Cardiac muscle cell (in vitro differentiated cells and primary cell): ENCODE measurements around the gene CFAP77. TPM values are rescaled to one million over a fixed set of nuclear protein-coding genes. Genes with fewer than 3 reads are reported as not detected.

Experiments used
- DNase-seq, 2 donors: peaks; one replicate each; pipeline versions ENCODE4 v3.0.0 to v3.0.0-alpha.2; 2010 to 2017; ENCODE audit warnings: low read depth in 1 of 2, low spot score in 1 of 2
- H3K27ac ChIP-seq: fragments of 200-600 bp; sonication (generic); 2 replicates; pipeline ENCODE4 v1.5.1; 2016
- H3K27me3 ChIP-seq: fragments of 200-600 bp; sonication (generic); 2 replicates; pipeline ENCODE4 v1.6.0; 2016; ENCODE audit warnings: control low read depth
- H3K36me3 ChIP-seq: fragments of 200-600 bp; sonication (generic); 2 replicates; pipeline ENCODE4 v1.5.1; 2016; ENCODE audit warnings: control low read depth
- H3K4me1 ChIP-seq: fragments of 200-600 bp; sonication (generic); 2 replicates; pipeline ENCODE4 v1.8.1; 2017; ENCODE audit warnings: low read depth, mild to moderate bottlenecking, mixed run types
- H3K4me3 ChIP-seq: fragments of 200-600 bp; sonication (generic); 2 replicates; pipeline ENCODE4 v1.5.1; 2016; ENCODE audit warnings: mild to moderate bottlenecking
- H3K9me3 ChIP-seq: fragments of 200-600 bp; sonication (generic); 2 replicates; pipeline ENCODE4 v1.5.1; 2017; ENCODE audit warnings: low read depth, mild to moderate bottlenecking, control low read depth
- polyA plus RNA-seq: library from polyadenylated mRNA; unstranded; fragments of >200 nt; fragmentation: Nextera tagmentation; extraction: Ambion mirVana; gene quantifications from 2 replicates; pipeline ENCODE4 v1.2.1, GENCODE V29; 2016
- total RNA-seq: library from RNA; depleted of rRNA; stranded (reverse); fragments of >200 nt; gene quantifications from 2 replicates; pipeline ENCODE4 v1.2.3, GENCODE V29; 2016
- TF ChIP-seq, protein P1 (sequence below): IDR thresholded peaks from 2 replicates; pipeline ENCODE4 v1.5.1; 2012; ENCODE audit warnings: low read depth, mild to moderate bottlenecking, low read length

Gene CFAP77
- total and polyA plus RNA-seq, 2 experiments from 2014 or later: 0.46 to 1.5 TPM

- H3K4me1 ChIP-seq: no peaks in the 10 kb centered on the region
- no peaks in the 10 kb centered on the region for H3K9me3 ChIP-seq
- DNase-seq: no peak
- no peaks in the 10 kb centered on the region for H3K27me3 ChIP-seq
- TF ChIP-seq, protein P1, sequence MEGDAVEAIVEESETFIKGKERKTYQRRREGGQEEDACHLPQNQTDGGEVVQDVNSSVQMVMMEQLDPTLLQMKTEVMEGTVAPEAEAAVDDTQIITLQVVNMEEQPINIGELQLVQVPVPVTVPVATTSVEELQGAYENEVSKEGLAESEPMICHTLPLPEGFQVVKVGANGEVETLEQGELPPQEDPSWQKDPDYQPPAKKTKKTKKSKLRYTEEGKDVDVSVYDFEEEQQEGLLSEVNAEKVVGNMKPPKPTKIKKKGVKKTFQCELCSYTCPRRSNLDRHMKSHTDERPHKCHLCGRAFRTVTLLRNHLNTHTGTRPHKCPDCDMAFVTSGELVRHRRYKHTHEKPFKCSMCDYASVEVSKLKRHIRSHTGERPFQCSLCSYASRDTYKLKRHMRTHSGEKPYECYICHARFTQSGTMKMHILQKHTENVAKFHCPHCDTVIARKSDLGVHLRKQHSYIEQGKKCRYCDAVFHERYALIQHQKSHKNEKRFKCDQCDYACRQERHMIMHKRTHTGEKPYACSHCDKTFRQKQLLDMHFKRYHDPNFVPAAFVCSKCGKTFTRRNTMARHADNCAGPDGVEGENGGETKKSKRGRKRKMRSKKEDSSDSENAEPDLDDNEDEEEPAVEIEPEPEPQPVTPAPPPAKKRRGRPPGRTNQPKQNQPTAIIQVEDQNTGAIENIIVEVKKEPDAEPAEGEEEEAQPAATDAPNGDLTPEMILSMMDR: no peak
- H3K4me3 ChIP-seq: no peak overlapping the region
- no peak overlapping the region for H3K27ac ChIP-seq
- H3K36me3 ChIP-seq: peaks cover 43% of the 10 kb centered on the region
Measured at GRCh38 chr9:132383462-132383883, 26.5 kb upstream of the CFAP77 start.

DNA sequence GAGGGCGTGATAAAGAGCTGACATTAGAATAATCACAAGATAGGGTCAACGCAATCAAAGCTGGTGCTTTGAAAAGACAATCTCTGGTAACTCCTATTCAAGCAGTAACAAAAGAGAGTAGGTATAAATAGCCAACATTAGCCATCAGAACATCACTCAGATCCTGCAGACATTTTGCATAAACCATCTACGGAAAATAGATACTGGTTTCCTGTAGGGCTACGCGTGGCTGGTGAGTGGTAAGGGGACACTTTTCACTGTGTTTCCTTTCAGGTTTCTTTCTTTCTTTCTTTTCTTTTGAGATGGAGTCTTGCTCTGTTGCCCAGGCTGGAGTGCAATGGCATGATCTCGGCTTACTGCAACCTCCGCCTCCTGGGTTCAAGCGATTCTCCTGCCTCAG is 25.6 kb upstream of the CFAP77 start:
- Histone ChIP-seq H3K4me3 (no peak overlapping the region), H3K4me1 (no peaks in the 10 kb centered on the region), H3K27ac (no peak overlapping the region), H3K9me3 (no peaks in the 10 kb centered on the region), H3K27me3 (no peaks in the 10 kb centered on the region), H3K36me3 (peaks cover 44% of the 10 kb centered on the region)
- TF ChIP-seq, protein P1: no peak
- DNase-seq: no peak

GRCh38 chr9:132387133-132387532 is 22.9 kb upstream of the CFAP77 start:
- no peaks in the 10 kb centered on the region for H3K9me3 ChIP-seq
- no peaks in the 10 kb centered on the region for H3K4me1 ChIP-seq
- peaks cover 66% of the 10 kb centered on the region for H3K36me3 ChIP-seq
- H3K27ac ChIP-seq: no peak overlapping the region
- no peak for DNase-seq
- no peak overlapping the region for H3K4me3 ChIP-seq
- TF ChIP-seq, protein P1: no peak
- no peaks in the 10 kb centered on the region for H3K27me3 ChIP-seq

GRCh38 chr9:132390966-132391365 is 19.0 kb upstream of the CFAP77 start:
- TF ChIP-seq, protein P1: no peak
- Histone ChIP-seq H3K4me1 (no peaks in the 10 kb centered on the region), H3K27me3 (no peaks in the 10 kb centered on the region), H3K9me3 (no peaks in the 10 kb centered on the region), H3K27ac (no peak overlapping the region), H3K4me3 (no peak overlapping the region), H3K36me3 (peaks cover 69% of the 10 kb centered on the region)
- DNase-seq: no peak

DNA sequence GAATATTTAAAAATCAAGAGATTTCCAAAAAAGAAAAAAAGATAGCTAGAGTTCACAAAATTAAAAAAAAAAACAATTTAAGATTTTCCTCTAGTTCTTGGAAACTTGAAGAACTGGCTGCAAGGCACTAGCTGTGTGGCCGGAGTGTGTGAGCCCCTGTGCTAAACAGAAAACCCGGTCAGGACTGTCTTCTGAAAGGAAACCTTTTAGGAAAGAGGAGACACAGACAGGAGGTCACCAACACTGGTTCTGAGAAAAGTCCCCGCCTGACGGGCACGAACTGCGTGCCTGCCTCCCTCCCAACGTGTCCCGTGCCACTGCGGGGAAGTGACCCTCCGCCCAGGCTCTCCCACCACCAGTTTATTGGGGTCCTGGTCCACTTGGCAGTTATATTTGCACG is 18.6 kb upstream of the CFAP77 start:
- no peaks in the 10 kb centered on the region for H3K27me3 ChIP-seq
- no peak overlapping the region for H3K27ac ChIP-seq
- H3K9me3 ChIP-seq: no peaks in the 10 kb centered on the region
- TF ChIP-seq, protein P1: no peak
- no peak for DNase-seq
- H3K36me3 ChIP-seq: peaks cover 69% of the 10 kb centered on the region
- no peak overlapping the region for H3K4me3 ChIP-seq
- no peaks in the 10 kb centered on the region for H3K4me1 ChIP-seq

GRCh38 chr9:132395560-132395959 is 14.5 kb upstream of the CFAP77 start:
- peaks cover 57% of the 10 kb centered on the region for H3K36me3 ChIP-seq
- no peaks in the 10 kb centered on the region for H3K4me1 ChIP-seq
- no peaks in the 10 kb centered on the region for H3K27me3 ChIP-seq
- no peak for DNase-seq
- no peak overlapping the region for H3K4me3 ChIP-seq
- H3K27ac ChIP-seq: no peak overlapping the region
- TF ChIP-seq, protein P1: no peak
- no peaks in the 10 kb centered on the region for H3K9me3 ChIP-seq
